ENCODE measurements around the gene OR4D2.
"Not testable (repeated sequence)": the region's sequence is repeated elsewhere in the genome, so short reads cannot be mapped to it uniquely, and the experiment has no call there.

OR4D2 gene

GRCh38 chr17:58166682-58167081, at the start of gene OR4D2:
TSS of gene OR4D2 (plus strand) at chr17:58166982. CDS start at chr17:58169656, 2,674 bp downstream.
- peaks cover 0 to 5% of the 10 kb centered on the region in 2 donors for H3K27me3 ChIP-seq (ENCODE audit: control insufficient read depth in 1 of 2, insufficient read depth in 2 of 2, low read length in 2 of 2)

DNA sequence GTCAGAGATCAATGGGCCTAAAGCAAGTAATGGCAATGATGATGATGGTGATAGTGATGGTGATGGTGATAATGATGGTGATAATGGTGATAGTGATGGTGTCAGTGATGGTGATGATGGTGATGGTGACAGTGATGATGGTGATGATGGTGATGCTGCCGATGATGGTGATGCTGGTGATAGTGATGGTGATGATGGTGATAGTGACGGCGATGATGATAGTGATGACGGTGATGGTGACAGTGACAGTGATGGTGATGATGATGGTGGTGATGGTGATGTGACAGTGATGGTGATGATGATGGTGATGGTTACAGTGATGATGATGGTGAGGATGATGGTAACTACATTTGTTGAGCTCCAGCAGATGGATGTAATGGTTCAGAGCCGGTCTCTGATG, 49.4 kb upstream of the OR4D2 start:
- H3K4me3 ChIP-seq (ENCODE audit: low read depth in 1 of 2, low read length in 2 of 2), result no peak overlapping the region
- no peak overlapping the region for H3K9ac ChIP-seq (ENCODE audit: low read length)
- H3K27ac ChIP-seq (ENCODE audit: low read depth, low read length), result no peak overlapping the region
- no peaks in the 10 kb centered on the region for H3K4me1 ChIP-seq (ENCODE audit: insufficient read depth, low read length)
- no peaks in the 10 kb centered on the region for H3K36me3 ChIP-seq (ENCODE audit: insufficient read depth, low read length)
- H3K9me3 ChIP-seq (ENCODE audit: low read length), result no peaks in the 10 kb centered on the region
- no peaks in the 10 kb centered on the region for H3K27me3 ChIP-seq (ENCODE audit: control insufficient read depth in 1 of 2, insufficient read depth in 2 of 2, low read length in 2 of 2)

More at GRCh38 chr17:58166682-58167081, at the start of gene OR4D2:
- Histone ChIP-seq H3K36me3 (ENCODE audit: insufficient read depth, low read length) (no peaks in the 10 kb centered on the region), H3K4me1 (ENCODE audit: insufficient read depth, low read length) (no peaks in the 10 kb centered on the region), H3K4me3 (ENCODE audit: low read depth in 1 of 2, low read length in 2 of 2) (no peak within 1 kb of the TSS), H3K9me3 (ENCODE audit: low read length) (no peaks in the 10 kb centered on the region), H3K9ac (ENCODE audit: low read length) (no peak within 1 kb of the TSS), H3K27ac (ENCODE audit: low read depth, low read length) (no peak within 1 kb of the TSS)

DNA sequence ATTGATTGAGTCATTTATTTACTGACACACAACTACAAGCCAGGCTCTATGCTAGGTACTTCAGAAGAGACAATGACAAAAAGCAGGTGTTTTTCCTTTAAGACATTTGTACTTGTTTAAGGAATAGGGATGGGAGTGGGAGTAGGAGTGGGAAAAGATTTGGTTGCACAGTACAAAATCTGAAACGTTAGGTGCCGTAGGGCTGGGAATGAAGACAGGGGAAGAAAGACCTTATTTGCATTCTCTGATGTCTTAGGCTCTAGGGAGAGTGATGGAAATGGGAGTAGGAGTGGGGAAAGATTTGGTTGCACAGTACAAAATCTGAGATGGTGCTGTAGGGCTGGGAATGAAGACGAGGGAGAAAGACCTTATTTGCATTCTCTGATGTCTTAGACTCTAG, 47.3 kb upstream of the OR4D2 start:
- Histone ChIP-seq H3K4me1 (ENCODE audit: insufficient read depth, low read length) (no peaks in the 10 kb centered on the region), H3K4me3 (ENCODE audit: low read depth in 1 of 2, low read length in 2 of 2) (no peak overlapping the region), H3K9ac (ENCODE audit: low read length) (no peak overlapping the region), H3K9me3 (ENCODE audit: low read length) (no peaks in the 10 kb centered on the region), H3K27ac (ENCODE audit: low read depth, low read length) (no peak overlapping the region), H3K27me3 (ENCODE audit: control insufficient read depth in 1 of 2, insufficient read depth in 2 of 2, low read length in 2 of 2) (no peaks in the 10 kb centered on the region), H3K36me3 (ENCODE audit: insufficient read depth, low read length) (no peaks in the 10 kb centered on the region)

GRCh38 chr17:58120195-58120822, 46.5 kb upstream of the OR4D2 start:
- Histone ChIP-seq H3K36me3 (ENCODE audit: insufficient read depth, low read length) (no peaks in the 10 kb centered on the region), H3K4me3 (ENCODE audit: low read depth in 1 of 2, low read length in 2 of 2) (no peak overlapping the region), H3K27me3 (ENCODE audit: control insufficient read depth in 1 of 2, insufficient read depth in 2 of 2, low read length in 2 of 2) (no peaks in the 10 kb centered on the region), H3K9me3 (ENCODE audit: low read length) (no peaks in the 10 kb centered on the region), H3K4me1 (ENCODE audit: insufficient read depth, low read length) (no peaks in the 10 kb centered on the region), H3K27ac (ENCODE audit: low read depth, low read length) (no peak overlapping the region), H3K9ac (ENCODE audit: low read length) (no peak overlapping the region)

- Histone ChIP-seq H3K9me3 (ENCODE audit: low read length) (no peaks in the 10 kb centered on the region), H3K4me3 (ENCODE audit: low read depth in 1 of 2, low read length in 2 of 2) (no peak overlapping the region), H3K27ac (ENCODE audit: low read depth, low read length) (no peak overlapping the region), H3K4me1 (ENCODE audit: insufficient read depth, low read length) (no peaks in the 10 kb centered on the region), H3K27me3 (ENCODE audit: control insufficient read depth in 1 of 2, insufficient read depth in 2 of 2, low read length in 2 of 2) (no peaks in the 10 kb centered on the region), H3K36me3 (ENCODE audit: insufficient read depth, low read length) (no peaks in the 10 kb centered on the region), H3K9ac (ENCODE audit: low read length) (no peak overlapping the region)
Observed at GRCh38 chr17:58121925-58122324, 44.9 kb upstream of the OR4D2 start.

GRCh38 chr17:58127846-58128245, 38.9 kb upstream of the OR4D2 start:
- H3K27ac ChIP-seq (ENCODE audit: low read depth, low read length), result no peak overlapping the region
- H3K4me1 ChIP-seq (ENCODE audit: insufficient read depth, low read length), result no peaks in the 10 kb centered on the region
- no peaks in the 10 kb centered on the region for H3K36me3 ChIP-seq (ENCODE audit: insufficient read depth, low read length)
- no peak overlapping the region for H3K9ac ChIP-seq (ENCODE audit: low read length)
- no peaks in the 10 kb centered on the region for H3K9me3 ChIP-seq (ENCODE audit: low read length)
- no peak overlapping the region for H3K4me3 ChIP-seq (ENCODE audit: low read depth in 1 of 2, low read length in 2 of 2)
- no peaks in the 10 kb centered on the region for H3K27me3 ChIP-seq (ENCODE audit: control insufficient read depth in 1 of 2, insufficient read depth in 2 of 2, low read length in 2 of 2)

GRCh38 chr17:58132697-58133096, 34.1 kb upstream of the OR4D2 start:
- not testable (repeated sequence) for H3K9ac ChIP-seq (ENCODE audit: low read length); H3K4me3 ChIP-seq (ENCODE audit: low read depth in 1 of 2, low read length in 2 of 2); H3K27me3 ChIP-seq (ENCODE audit: control insufficient read depth in 1 of 2, insufficient read depth in 2 of 2, low read length in 2 of 2); H3K4me1 ChIP-seq (ENCODE audit: insufficient read depth, low read length); H3K36me3 ChIP-seq (ENCODE audit: insufficient read depth, low read length); H3K9me3 ChIP-seq (ENCODE audit: low read length); H3K27ac ChIP-seq (ENCODE audit: low read depth, low read length)

DNA sequence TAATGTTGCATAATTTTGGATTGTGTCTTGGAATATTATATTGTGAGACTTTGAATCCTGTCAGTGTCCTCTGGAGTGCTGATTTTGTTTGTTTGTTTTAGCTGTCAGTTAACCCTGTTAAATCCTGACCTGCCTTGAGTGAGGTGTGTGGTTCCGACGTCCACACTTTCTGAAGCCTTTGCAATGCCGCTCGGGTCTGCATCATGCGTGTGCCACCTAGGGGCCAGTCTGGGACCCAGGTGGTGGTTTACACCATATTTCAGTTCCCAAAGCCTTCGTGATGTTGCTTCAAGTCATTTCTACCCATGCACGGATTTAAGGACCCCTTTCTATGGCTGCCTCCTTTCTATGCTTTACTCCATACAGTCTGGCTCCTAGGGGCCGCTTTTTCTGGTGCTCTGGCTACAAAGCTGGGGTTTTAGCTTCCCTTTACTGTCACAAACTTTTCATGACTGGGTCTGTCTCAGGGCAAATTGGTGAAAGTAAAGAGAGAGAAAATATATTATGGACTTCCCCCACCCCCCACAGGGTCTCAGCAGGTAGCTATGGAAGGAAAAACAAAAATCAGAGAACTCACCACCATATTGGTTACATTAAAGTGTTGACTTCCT, 30.0 kb upstream of the OR4D2 start:
- H3K27me3 ChIP-seq (ENCODE audit: control insufficient read depth in 1 of 2, insufficient read depth in 2 of 2, low read length in 2 of 2), result peaks cover 0 to 3% of the 10 kb centered on the region in 2 donors
- H3K4me3 ChIP-seq (ENCODE audit: low read depth in 1 of 2, low read length in 2 of 2), result no peak overlapping the region

DNA sequence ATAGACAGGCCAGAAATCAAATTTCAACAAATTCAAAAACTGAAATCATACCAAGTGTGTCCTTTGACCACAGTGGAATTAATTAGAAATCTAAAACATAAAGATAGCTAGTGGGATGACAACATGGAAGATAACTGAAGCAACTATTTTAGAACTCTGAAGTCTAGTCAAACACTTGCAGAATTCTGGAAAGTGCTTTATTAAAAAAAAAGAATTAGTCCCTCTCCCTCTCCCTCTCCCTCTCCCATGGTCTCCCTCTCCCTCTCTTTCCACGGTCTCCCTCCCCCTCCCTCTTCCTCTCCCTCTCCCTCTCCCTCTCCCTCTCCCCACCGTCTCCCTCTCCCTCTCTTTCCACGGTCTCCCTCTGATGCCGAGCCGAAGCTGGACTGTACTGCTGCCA, 25.3 kb upstream of the OR4D2 start:
- Histone ChIP-seq H3K4me3 (ENCODE audit: low read depth in 1 of 2, low read length in 2 of 2) (no peak overlapping the region), H3K27ac (ENCODE audit: low read depth, low read length) (no peak overlapping the region), H3K9ac (ENCODE audit: low read length) (no peak overlapping the region), H3K36me3 (ENCODE audit: insufficient read depth, low read length) (no peaks in the 10 kb centered on the region), H3K9me3 (ENCODE audit: low read length) (peaks cover 10% of the 10 kb centered on the region), H3K27me3 (ENCODE audit: control insufficient read depth in 1 of 2, insufficient read depth in 2 of 2, low read length in 2 of 2) (peaks cover 0 to 3% of the 10 kb centered on the region in 2 donors), H3K4me1 (ENCODE audit: insufficient read depth, low read length) (no peaks in the 10 kb centered on the region)

More for the DNA sequence above, 30.0 kb upstream of the OR4D2 start:
- Histone ChIP-seq H3K27ac (ENCODE audit: low read depth, low read length) (no peak overlapping the region), H3K9ac (ENCODE audit: low read length) (no peak overlapping the region), H3K4me1 (ENCODE audit: insufficient read depth, low read length) (no peaks in the 10 kb centered on the region), H3K9me3 (ENCODE audit: low read length) (no peaks in the 10 kb centered on the region), H3K36me3 (ENCODE audit: insufficient read depth, low read length) (no peaks in the 10 kb centered on the region)

DNA sequence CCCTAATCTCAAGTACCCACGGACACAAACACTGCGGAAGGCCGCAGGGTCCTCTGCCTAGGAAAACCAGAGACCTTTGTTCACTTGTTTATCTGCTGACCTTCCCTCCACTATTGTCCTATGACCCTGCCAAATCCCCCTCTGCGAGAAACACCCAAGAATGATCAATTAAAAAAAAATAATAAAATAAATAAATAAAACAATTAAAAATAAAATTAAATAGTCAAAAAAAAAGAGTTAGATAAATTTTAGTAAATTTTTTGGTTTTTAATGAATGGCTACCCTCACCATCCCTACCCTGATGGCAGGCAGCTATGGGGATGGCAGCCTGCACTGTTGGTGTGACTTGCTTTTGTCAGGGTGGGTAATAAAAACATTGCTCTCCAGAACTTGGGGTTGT, 23.4 kb upstream of the OR4D2 start:
- not testable (repeated sequence) for H3K27me3 ChIP-seq (ENCODE audit: control insufficient read depth in 1 of 2, insufficient read depth in 2 of 2, low read length in 2 of 2); H3K9me3 ChIP-seq (ENCODE audit: low read length); H3K27ac ChIP-seq (ENCODE audit: low read depth, low read length); H3K9ac ChIP-seq (ENCODE audit: low read length); H3K36me3 ChIP-seq (ENCODE audit: insufficient read depth, low read length); H3K4me3 ChIP-seq (ENCODE audit: low read depth in 1 of 2, low read length in 2 of 2); H3K4me1 ChIP-seq (ENCODE audit: insufficient read depth, low read length)

GRCh38 chr17:58144801-58145200, 22.0 kb upstream of the OR4D2 start:
- no peaks in the 10 kb centered on the region for H3K4me1 ChIP-seq (ENCODE audit: insufficient read depth, low read length)
- peaks cover 10% of the 10 kb centered on the region for H3K9me3 ChIP-seq (ENCODE audit: low read length)
- H3K4me3 ChIP-seq (ENCODE audit: low read depth in 1 of 2, low read length in 2 of 2), result no peak overlapping the region
- H3K9ac ChIP-seq (ENCODE audit: low read length), result no peak overlapping the region
- H3K36me3 ChIP-seq (ENCODE audit: insufficient read depth, low read length), result no peaks in the 10 kb centered on the region
- H3K27ac ChIP-seq (ENCODE audit: low read depth, low read length), result no peak overlapping the region
- H3K27me3 ChIP-seq (ENCODE audit: control insufficient read depth in 1 of 2, insufficient read depth in 2 of 2, low read length in 2 of 2), result no peaks in the 10 kb centered on the region

DNA sequence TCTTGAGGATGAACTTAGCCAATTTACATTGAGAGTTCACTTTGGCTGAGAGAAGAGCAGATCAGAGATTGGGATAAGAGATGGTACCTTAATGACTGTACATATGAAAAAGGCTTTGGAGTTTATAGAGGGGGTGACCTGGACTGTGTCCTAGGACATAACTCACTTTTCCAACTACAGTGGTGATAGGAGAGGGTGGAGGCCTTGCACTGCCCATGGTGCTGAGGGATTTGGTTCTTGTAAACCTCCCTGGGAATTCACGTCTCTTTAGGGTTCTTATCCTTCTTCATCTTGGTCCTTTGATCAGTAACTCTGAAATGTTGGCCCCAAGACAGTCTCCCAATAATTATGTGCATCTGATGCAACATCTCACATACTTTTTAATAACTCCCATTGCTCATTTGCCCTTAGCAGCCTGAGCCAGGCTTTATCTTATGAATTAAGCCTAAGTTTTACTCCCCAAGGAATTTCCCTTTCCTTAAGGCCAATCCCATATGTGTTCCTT, 18.8 kb upstream of the OR4D2 start, which contains the start of gene OR4D1:
Gene OR4D1 (plus strand): TSS at position 455 of the 505 bp plus-strand sequence. CDS start 6,770 bp downstream, outside the sequence.
- Histone ChIP-seq H3K9ac (ENCODE audit: low read length) (no peak within 1 kb of the TSS), H3K36me3 (ENCODE audit: insufficient read depth, low read length) (no peaks in the 10 kb centered on the region), H3K27me3 (ENCODE audit: control insufficient read depth in 1 of 2, insufficient read depth in 2 of 2, low read length in 2 of 2) (peaks cover 0 to 3% of the 10 kb centered on the region in 2 donors), H3K9me3 (ENCODE audit: low read length) (peaks cover 10% of the 10 kb centered on the region), H3K27ac (ENCODE audit: low read depth, low read length) (no peak within 1 kb of the TSS), H3K4me3 (ENCODE audit: low read depth in 1 of 2, low read length in 2 of 2) (no peak within 1 kb of the TSS), H3K4me1 (ENCODE audit: insufficient read depth, low read length) (no peaks in the 10 kb centered on the region)

Data from muscle layer of colon (tissue), 2 donors.